ENCODE data around the gene TUBGCP2.

DNA sequence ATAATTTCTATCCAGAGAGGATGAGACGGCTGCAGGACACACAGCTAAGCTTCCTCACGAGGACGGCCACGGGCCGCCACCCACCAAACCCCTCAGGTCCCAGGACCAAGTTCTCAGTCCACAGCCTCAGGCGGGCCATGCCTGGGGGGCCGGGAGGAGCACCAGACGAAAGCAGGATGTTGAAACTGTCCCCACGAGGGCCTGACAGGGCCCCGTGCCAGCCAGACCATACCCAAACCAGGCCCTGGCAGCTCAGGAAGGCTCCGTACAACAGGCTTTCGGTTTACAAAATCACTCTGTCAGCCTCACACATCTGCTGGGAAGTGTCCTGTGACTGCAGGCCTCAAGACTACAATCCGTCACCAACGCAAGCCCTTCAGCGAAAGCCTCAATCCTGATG is 14.5 kb downstream of the TUBGCP2 start:
- TF ChIP-seq, protein P1, sequence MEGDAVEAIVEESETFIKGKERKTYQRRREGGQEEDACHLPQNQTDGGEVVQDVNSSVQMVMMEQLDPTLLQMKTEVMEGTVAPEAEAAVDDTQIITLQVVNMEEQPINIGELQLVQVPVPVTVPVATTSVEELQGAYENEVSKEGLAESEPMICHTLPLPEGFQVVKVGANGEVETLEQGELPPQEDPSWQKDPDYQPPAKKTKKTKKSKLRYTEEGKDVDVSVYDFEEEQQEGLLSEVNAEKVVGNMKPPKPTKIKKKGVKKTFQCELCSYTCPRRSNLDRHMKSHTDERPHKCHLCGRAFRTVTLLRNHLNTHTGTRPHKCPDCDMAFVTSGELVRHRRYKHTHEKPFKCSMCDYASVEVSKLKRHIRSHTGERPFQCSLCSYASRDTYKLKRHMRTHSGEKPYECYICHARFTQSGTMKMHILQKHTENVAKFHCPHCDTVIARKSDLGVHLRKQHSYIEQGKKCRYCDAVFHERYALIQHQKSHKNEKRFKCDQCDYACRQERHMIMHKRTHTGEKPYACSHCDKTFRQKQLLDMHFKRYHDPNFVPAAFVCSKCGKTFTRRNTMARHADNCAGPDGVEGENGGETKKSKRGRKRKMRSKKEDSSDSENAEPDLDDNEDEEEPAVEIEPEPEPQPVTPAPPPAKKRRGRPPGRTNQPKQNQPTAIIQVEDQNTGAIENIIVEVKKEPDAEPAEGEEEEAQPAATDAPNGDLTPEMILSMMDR (IDR thresholded peaks at IDR 0.05): no peak
- TF ChIP-seq POLR2A (IDR thresholded peaks at IDR 0.05): no peak

All from testis (tissue), 2 donors.